CD4-positive, alpha-beta T cell treated with Interferon alpha-2 for 1 hour (primary cell): ENCODE results near the gene DBH.

ENCODE experiments used
- DNase-seq, 2 donors: peaks; one replicate each; pipeline ENCODE4 v3.0.0-alpha.2; 2020 to 2022

The DBH gene

GRCh38 chr9:133703591-133704399 lies 67.6 kb downstream of the DBH start:
- no peak for DNase-seq

- DNase-seq: no peak
Observed at GRCh38 chr9:133704711-133705181, 68.6 kb downstream of the DBH start.

GRCh38 chr9:133705576-133705975 lies 69.4 kb downstream of the DBH start:
- no peak for DNase-seq

GRCh38 chr9:133706307-133707050 lies 70.3 kb downstream of the DBH start:
- no peak for DNase-seq

GRCh38 chr9:133707065-133707762 lies 71.1 kb downstream of the DBH start:
- no peak for DNase-seq

- no peak for DNase-seq
Observed at GRCh38 chr9:133707763-133708245, 71.6 kb downstream of the DBH start.

DNA sequence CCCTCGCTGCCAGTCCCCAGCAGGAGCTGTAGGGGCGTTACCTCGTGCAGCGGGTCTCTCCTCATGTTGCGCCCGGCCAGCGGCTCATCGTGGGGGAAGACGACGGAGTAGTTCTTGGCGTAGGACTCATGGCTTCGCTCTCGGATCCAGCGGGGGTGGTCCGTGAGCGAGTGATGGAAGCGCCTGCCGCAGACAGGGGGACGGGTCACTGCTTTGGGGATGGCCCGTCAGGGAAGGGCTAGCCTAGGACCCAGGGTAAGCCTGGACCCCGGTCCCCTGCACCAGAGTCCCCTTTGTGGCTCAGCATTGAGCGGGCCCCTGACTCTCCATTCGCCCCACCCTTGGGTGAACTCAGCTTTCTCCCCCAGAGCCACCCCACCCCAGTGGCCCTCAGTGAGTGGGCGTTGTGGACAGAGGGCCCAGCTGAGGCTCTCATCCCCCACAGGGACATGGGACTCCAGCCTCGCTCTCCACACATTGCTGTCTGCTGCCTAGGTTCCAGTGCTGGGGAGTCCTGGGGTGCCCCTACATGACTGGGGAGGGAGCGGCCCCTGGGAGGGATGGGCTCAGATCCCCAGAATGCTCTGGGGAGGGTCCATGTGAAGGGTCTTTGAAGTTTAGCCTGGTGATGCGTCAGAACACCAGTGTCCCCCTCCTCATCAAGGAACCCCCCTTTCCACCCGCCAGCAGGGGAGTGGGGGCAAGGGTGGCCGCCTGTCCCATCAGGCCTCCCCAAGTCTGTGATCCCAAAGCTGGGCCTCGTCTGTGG lies 72.3 kb downstream of the DBH start:
- no peak for DNase-seq
